HepG2 (cell line): Measurements from ENCODE around the gene ASAP2. TPM values are rescaled to one million over a fixed set of nuclear protein-coding genes. Genes with fewer than 3 reads are reported as not detected.

ENCODE experiments used
- ATAC-seq: fragments of 200-7000 bp; cut with Tn5 transposase; 3 replicates; pipeline ENCODE4 v1.9.1; 2020; ENCODE audit warnings: mild to moderate bottlenecking, moderate library complexity
- BruUV-seq: library from RNA; stranded (reverse); fragments of 400-500 nt; replicated peaks from 2 replicates; lab custom pipeline; 2021; lab: Mats Ljungman, UMichigan
- CTCF ChIA-PET: fragments of 300-600 bp; formaldehyde crosslinking; extraction: SDS; loops from one replicate; lab custom pipeline; 2021; ENCODE audit warnings: low total read pairs, inconsistent platforms, low intra/inter-chr PET ratio; lab: Yijun Ruan, JAX
- POLR2A ChIA-PET: fragments of 350-600 bp; sonication (Branson Sonifier 250); formaldehyde crosslinking; loops from one replicate; lab custom pipeline; 2020; ENCODE audit warnings: antibody characterized with exemption, inconsistent platforms; lab: Yijun Ruan, JAX
- DNase-seq: peaks from one replicate; pipeline ENCODE4 v3.0.0-alpha.2; 2015; ENCODE audit warnings: low spot score
- FAIRE-seq: peaks from 3 replicates; lab custom pipeline; 2011; peaks lifted over from hg19 to GRCh38; lab: Jason Lieb, UNC
- H2AFZ ChIP-seq: one replicate; pipeline ENCODE4 v1.6.1; 2011; ENCODE audit warnings: low read length, inconsistent platforms
- H3K27ac ChIP-seq: fragments of 300-600 bp; 3 replicates; pipeline ENCODE4 v1.8.0; 2011; ENCODE audit warnings: mixed run types, mild to moderate bottlenecking, mixed read lengths, low read length, inconsistent platforms; ENCODE audit not compliant: insufficient read depth; ENCODE audit errors: extremely low read length
- H3K27me3 ChIP-seq, 2 experiments: fragments of 200-600 bp in 1 of 2; 2 replicates in 1 of 2; 3 replicates in 1 of 2; pipeline versions ENCODE4 v1.6.0 to v1.8.0; 2011; ENCODE audit warnings: low read length in 2 of 2, mild to moderate bottlenecking in 2 of 2, moderate library complexity in 2 of 2, inconsistent platforms in 1 of 2; ENCODE audit not compliant: insufficient read depth in 2 of 2, control insufficient read depth in 1 of 2
- H3K36me3 ChIP-seq, 2 experiments: fragments of 200-600 bp in 1 of 2; replicated peaks in 1 of 2; 2 replicates in 1 of 2; 3 replicates in 1 of 2; pipeline versions ENCODE4 v1.5.1 to v1.8.0; 2011; ENCODE audit warnings: low read length in 2 of 2, inconsistent platforms in 1 of 2; ENCODE audit not compliant: insufficient read depth in 2 of 2, control insufficient read depth in 1 of 2
- H3K4me1 ChIP-seq: 2 replicates; pipeline ENCODE4 v1.5.1; 2012; ENCODE audit warnings: low read length, inconsistent platforms; ENCODE audit not compliant: insufficient read depth
- H3K4me2 ChIP-seq: 2 replicates; pipeline ENCODE4 v1.6.0; 2011; ENCODE audit warnings: low read depth, low read length, inconsistent platforms
- H3K4me3 ChIP-seq, 3 experiments: fragments of 200-600 bp in 1 of 3; sonication (generic), shearing (Covaris generic) in 1 of 3; replicated peaks in 1 of 3; 2 replicates each; pipeline ENCODE4 v1.5.1; 2011 to 2016; ENCODE audit warnings: low read length in 3 of 3, inconsistent platforms in 2 of 3, low read depth in 2 of 3, mild to moderate bottlenecking in 2 of 3, control low read depth in 1 of 3, mixed read lengths in 1 of 3; ENCODE audit not compliant: insufficient read depth in 1 of 3
- H3K79me2 ChIP-seq: one replicate; pipeline ENCODE4 v1.6.1; 2011; ENCODE audit warnings: low read length, inconsistent platforms; ENCODE audit not compliant: insufficient read depth
- H3K9ac ChIP-seq: 2 replicates; pipeline ENCODE4 v1.6.0; 2011; ENCODE audit warnings: mild to moderate bottlenecking, low read depth, low read length, inconsistent platforms; ENCODE audit not compliant: insufficient read depth
- H3K9me3 ChIP-seq: 2 replicates; pipeline ENCODE4 v1.5.1; 2012; ENCODE audit warnings: mild to moderate bottlenecking, low read length
- H4K20me1 ChIP-seq: 2 replicates; pipeline ENCODE4 v1.6.0; 2011; ENCODE audit warnings: inconsistent platforms, mild to moderate bottlenecking, low read length, moderate library complexity; ENCODE audit not compliant: insufficient read depth
- ATF5 ChIP-seq: sonication (generic); formaldehyde crosslinking; IDR thresholded peaks from 2 replicates; pipeline ENCODE4 v1.4.0; 2020; ENCODE audit warnings: mild to moderate bottlenecking, low read depth, missing genetic modification reagents
- CSRNP1 ChIP-seq: sonication (generic); formaldehyde crosslinking; IDR thresholded peaks from 2 replicates; pipeline ENCODE4 v1.8.1; 2023; ENCODE audit warnings: mild to moderate bottlenecking, missing genetic modification reagents
- DPF2 ChIP-seq: sonication (generic); formaldehyde crosslinking; IDR thresholded peaks from 2 replicates; pipeline ENCODE4 v1.4.0; 2020; ENCODE audit warnings: mild to moderate bottlenecking, low read depth, missing genetic modification reagents, borderline replicate concordance
- HNF4A ChIP-seq: sonication (generic); formaldehyde crosslinking; IDR thresholded peaks from 2 replicates; pipeline ENCODE4 v1.4.0; 2020; ENCODE audit warnings: missing genetic modification reagents
- HOXD1 ChIP-seq: sonication (generic); formaldehyde crosslinking; IDR thresholded peaks from 2 replicates; pipeline ENCODE4 v1.5.0; 2020; ENCODE audit warnings: missing genetic modification reagents
- KAT2B ChIP-seq: fragments of 150-350 bp; IDR thresholded peaks from 2 replicates; pipeline ENCODE4 v1.6.1; 2014; ENCODE audit warnings: low read depth, low read length, borderline replicate concordance
- MEIS1 ChIP-seq: sonication (generic); formaldehyde crosslinking; IDR thresholded peaks from 2 replicates; pipeline ENCODE4 v1.9.0; 2021; ENCODE audit warnings: mild to moderate bottlenecking, missing genetic modification reagents, moderate library complexity, borderline replicate concordance
- MYPOP ChIP-seq: sonication (generic); formaldehyde crosslinking; IDR thresholded peaks from 2 replicates; pipeline ENCODE4 v1.8.1; 2023; ENCODE audit warnings: mild to moderate bottlenecking, moderate library complexity, missing genetic modification reagents
- ONECUT2 ChIP-seq: sonication (generic); formaldehyde crosslinking; IDR thresholded peaks from 2 replicates; pipeline ENCODE4 v1.4.0; 2020; ENCODE audit warnings: missing genetic modification reagents
- PAF1 ChIP-seq: IDR thresholded peaks from 2 replicates; pipeline ENCODE4 v1.6.1; 2016; ENCODE audit warnings: missing genetic modification reagents, missing compliant biosample characterization
- RARA ChIP-seq: IDR thresholded peaks from 2 replicates; pipeline ENCODE4 v1.6.1; 2016; ENCODE audit warnings: missing genetic modification reagents, missing compliant biosample characterization
- RXRA ChIP-seq: sonication (generic); formaldehyde crosslinking; IDR thresholded peaks from 2 replicates; pipeline ENCODE4 v1.5.1; 2020; ENCODE audit warnings: missing genetic modification reagents
- SALL2 ChIP-seq: sonication (generic); formaldehyde crosslinking; IDR thresholded peaks from 2 replicates; pipeline ENCODE4 v1.8.1; 2023; ENCODE audit warnings: mild to moderate bottlenecking, missing genetic modification reagents, inconsistent platforms
- SRY ChIP-seq: sonication (generic); formaldehyde crosslinking; IDR thresholded peaks from 2 replicates; pipeline ENCODE4 v1.8.0; 2022; ENCODE audit warnings: mild to moderate bottlenecking, missing genetic modification reagents
- TRIM22 ChIP-seq: fragments of 450-650 bp; IDR thresholded peaks from 2 replicates; pipeline ENCODE4 v1.6.1; 2017
- ZBTB8A ChIP-seq: sonication (generic); formaldehyde crosslinking; IDR thresholded peaks from 2 replicates; pipeline ENCODE4 v1.4.0; 2020; ENCODE audit warnings: mild to moderate bottlenecking, low read depth, missing genetic modification reagents, borderline replicate concordance
- ZNF414 ChIP-seq: sonication (generic); formaldehyde crosslinking; IDR thresholded peaks from 2 replicates; pipeline ENCODE4 v1.5.0; 2020; ENCODE audit warnings: missing genetic modification reagents
- ZNF468 ChIP-seq: sonication (generic); formaldehyde crosslinking; IDR thresholded peaks from 2 replicates; pipeline ENCODE4 v1.8.0; 2022; ENCODE audit warnings: mild to moderate bottlenecking, moderate library complexity, missing genetic modification reagents
- ZNF496 ChIP-seq: sonication (generic); formaldehyde crosslinking; IDR thresholded peaks from 2 replicates; pipeline ENCODE4 v1.8.1; 2023; ENCODE audit warnings: mild to moderate bottlenecking, moderate library complexity, missing genetic modification reagents; ENCODE audit not compliant: insufficient replicate concordance
- ZNF607 ChIP-seq: sonication (generic); formaldehyde crosslinking; IDR thresholded peaks from 2 replicates; pipeline ENCODE4 v1.5.1; 2020; ENCODE audit warnings: missing genetic modification reagents, mild to moderate bottlenecking, borderline replicate concordance
- ZNF773 ChIP-seq: sonication (generic); formaldehyde crosslinking; IDR thresholded peaks from 2 replicates; pipeline ENCODE4 v1.4.0; 2020; ENCODE audit warnings: missing genetic modification reagents, borderline replicate concordance
- ZNF777 ChIP-seq: sonication (generic); formaldehyde crosslinking; IDR thresholded peaks from 2 replicates; pipeline ENCODE4 v1.4.0; 2020; ENCODE audit warnings: missing genetic modification reagents
- WGBS: methylation state at CpG from one replicate; pipeline ENCODE4 v1.1.6; 2017; ENCODE audit warnings: low lambda C conversion rate; 5-methylcytosine and 5-hydroxymethylcytosine counted together
- in situ Hi-C: cut with HindIII; loops from 2 replicates; pipeline ENCODE4 v1.10.0; 2017; ENCODE audit warnings: low pct_unique_long_range_greater_than_20kb; ENCODE audit not compliant: extremely low pct_ligation_motif_present
- intact Hi-C: fragments of 100-400 bp; cut with micrococcal nuclease; formaldehyde crosslinking; loops from one replicate; pipeline ENCODE4 v1.10.0; 2022; ENCODE audit not compliant: unreplicated experiment
- polyA plus RNA-seq, 8 experiments: library from polyadenylated mRNA; depleted of rRNA in 3 of 8; stranded (reverse) in 7 of 8; unstranded in 1 of 8; fragments of >200 nt; fragmentation: Illumina TruSeq in 4 of 8; extraction: Trizol in 4 of 8; gene quantifications; 2 replicates each; pipeline versions ENCODE4 v1.2.1 to v1.2.3, GENCODE V29; 2011 to 2016; ENCODE audit warnings: low read depth in 4 of 8, missing spikeins in 1 of 8, mixed read lengths in 1 of 8; ENCODE audit not compliant: insufficient read depth in 1 of 8
- total RNA-seq, 5 experiments: library from RNA; depleted of rRNA; stranded (reverse); fragments of >200 nt; fragmentation: Illumina TruSeq; extraction: Trizol; gene quantifications; 2 replicates each; pipeline ENCODE4 v1.2.3, GENCODE V29; 2016; ENCODE audit warnings: low read depth in 1 of 5

Gene ASAP2
- total and polyA plus RNA-seq, 2 of the 13 experiments (the other 11 are each of a cell fraction or from before 2014, with no cell fraction given): 7.3 to 22.3 TPM

- CTCF ChIA-PET: no interaction called here
- no peak overlapping the region for H3K4me2 ChIP-seq
- no peak for DNase-seq
- no peak for ATAC-seq
- H3K79me2 ChIP-seq: no peaks in the 10 kb centered on the region
- no peak for FAIRE-seq
- H3K4me1 ChIP-seq: peaks cover 21% of the 10 kb centered on the region
- H3K27me3 ChIP-seq: no peaks in the 10 kb centered on the region
- no peaks in the 10 kb centered on the region for H3K9me3 ChIP-seq
- POLR2A ChIA-PET: no interaction called here
- no peak overlapping the region for H3K27ac ChIP-seq
- no TSS peak for BruUV-seq
- intact Hi-C loops: no loop called here
- 56% methylated on average over 4 of the region's 4 CpGs for WGBS
- in situ Hi-C loops: no loop called here
- H3K4me3 ChIP-seq: no peak overlapping the region
- no peaks in the 10 kb centered on the region for H4K20me1 ChIP-seq
- H3K36me3 ChIP-seq: peaks cover 11 to 32% of the 10 kb centered on the region in 2 experiments
- H3K9ac ChIP-seq: no peak overlapping the region
- H2AFZ ChIP-seq: no peak overlapping the region
- TF ChIP-seq ATF5 (no peak), TRIM22 (no peak), ZNF777 (CRISPR knock-in tag) (no peak), RARA (CRISPR knock-in tag) (peak; percentile 50; the same call in 1 of the 2 replicates), ZNF468 (no peak), SALL2 (CRISPR knock-in tag) (no peak), HNF4A (0 out of 2 replicates have a peak, but pooled peaks have one; percentile 15), HOXD1 (CRISPR knock-in tag) (no peak), PAF1 (CRISPR knock-in tag) (no peak), KAT2B (peak; percentile 48; the same call in 1 of the 2 replicates), MYPOP (CRISPR knock-in tag) (no peak), ZNF496 (CRISPR knock-in tag) (no peak), MEIS1 (CRISPR knock-in tag) (peak; percentile 32; the same call in 1 of the 2 replicates), ZNF773 (CRISPR knock-in tag) (no peak), ZNF607 (CRISPR knock-in tag) (no peak), RXRA (no peak), ZBTB8A (CRISPR knock-in tag) (no peak), SRY (CRISPR knock-in tag) (no peak), DPF2 (no peak), ZNF414 (CRISPR knock-in tag) (no peak), ONECUT2 (CRISPR knock-in tag) (peak; percentile 73), CSRNP1 (CRISPR knock-in tag) (no peak)
Measured at GRCh38 chr2:9359463-9359862, 152.9 kb downstream of the ASAP2 start.
